Testis (tissue), 3 donors: ENCODE data around the gene SLCO4A1. TPM values are rescaled to one million over a fixed set of nuclear protein-coding genes. Genes with fewer than 3 reads are reported as not detected.

Experiments
- DNase-seq: peaks from one replicate; pipeline ENCODE4 v3.0.0-alpha.2; 2019
- H3K27ac ChIP-seq, 2 donors: fragments of 200-600 bp; sonication (generic); one replicate each; pipeline ENCODE4 v1.5.1; 2019
- H3K27me3 ChIP-seq: fragments of 200-600 bp; sonication (generic); one replicate; pipeline ENCODE4 v1.5.1; 2019
- H3K36me3 ChIP-seq: fragments of 200-600 bp; sonication (generic); one replicate; pipeline ENCODE4 v1.5.1; 2017; ENCODE audit warnings: low read depth; ENCODE audit errors: missing control alignments
- H3K4me1 ChIP-seq: fragments of 200-600 bp; sonication (generic); one replicate; pipeline ENCODE4 v1.5.1; 2019
- H3K4me3 ChIP-seq, 2 donors: fragments of 200-600 bp; sonication (generic); one replicate each; pipeline ENCODE4 v1.5.1; 2017 to 2019
- H3K9me3 ChIP-seq: fragments of 200-600 bp; sonication (generic); one replicate; pipeline ENCODE4 v1.5.1; 2017
- POLR2A ChIP-seq: fragments of 450-650 bp; IDR thresholded peaks from one replicate; pipeline ENCODE4 v1.6.1; 2017; ENCODE audit warnings: antibody characterized with exemption, mild to moderate bottlenecking, moderate library complexity
- WGBS, 2 donors: methylation state at CpG; one replicate each; pipeline ENCODE4 v1.1.5; 2018; 5-methylcytosine and 5-hydroxymethylcytosine counted together
- intact Hi-C: fragments of 100-400 bp; cut with DNase I; formaldehyde crosslinking; loops from one replicate; pipeline ENCODE4 v1.15.1; 2023; ENCODE audit warnings: low total_unique reads
- polyA plus RNA-seq: library from polyadenylated mRNA; stranded (reverse); fragments of 350-450 nt; fragmentation: Illumina TruSeq; extraction: RNeasy Lipid Tissue Mini Kit (QIAGEN cat#74804); gene quantifications from one replicate; pipeline ENCODE4 v1.2.3, GENCODE V29; 2014; ENCODE audit warnings: low read depth, low replicate concordance; ENCODE audit not compliant: insufficient read depth
- total RNA-seq, 2 donors: library from RNA; depleted of rRNA; stranded (reverse); fragments of >200 nt; gene quantifications; one replicate each; pipeline ENCODE4 v1.2.3, GENCODE V29; 2016
- TF ChIP-seq, protein P1 (sequence below), 3 experiments: fragments of 450-650 bp in 2 of 3; fragments of 200-600 bp in 1 of 3; sonication (generic) in 1 of 3; IDR thresholded peaks; one replicate each; pipeline ENCODE4 v1.5.1; 2016 to 2019; ENCODE audit warnings: antibody characterized with exemption in 3 of 3, mild to moderate bottlenecking in 2 of 3, moderate library complexity in 1 of 3

The SLCO4A1 gene
- total and polyA plus RNA-seq, 3 donors from 2014 or later: 4.2 to 14.2 (median 9.8) TPM

DNA sequence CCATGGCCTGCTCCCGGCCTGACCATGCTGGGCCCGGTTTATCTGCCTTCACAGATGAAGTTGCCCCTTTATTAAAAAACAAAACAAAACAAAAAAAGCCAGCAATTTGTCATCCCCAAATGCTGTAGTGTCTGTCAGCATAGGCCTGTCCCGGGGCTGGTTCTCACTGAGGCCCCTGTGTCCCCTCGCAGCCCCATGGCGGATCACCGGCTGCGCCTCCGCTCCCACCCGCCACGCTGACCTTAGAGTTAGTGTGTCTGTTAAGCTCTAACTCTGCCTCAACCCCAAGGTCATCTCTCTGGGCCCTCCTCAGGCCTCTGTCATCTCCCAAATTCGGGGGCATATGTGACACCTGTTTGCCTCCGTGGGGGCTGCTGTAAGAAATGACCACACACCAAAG is 11.1 kb downstream of the SLCO4A1 start:
- H3K4me1 ChIP-seq: peaks cover 29% of the 10 kb centered on the region
- intact Hi-C loops: no loop called here
- TF ChIP-seq POLR2A: no peak
- TF ChIP-seq, protein P1, sequence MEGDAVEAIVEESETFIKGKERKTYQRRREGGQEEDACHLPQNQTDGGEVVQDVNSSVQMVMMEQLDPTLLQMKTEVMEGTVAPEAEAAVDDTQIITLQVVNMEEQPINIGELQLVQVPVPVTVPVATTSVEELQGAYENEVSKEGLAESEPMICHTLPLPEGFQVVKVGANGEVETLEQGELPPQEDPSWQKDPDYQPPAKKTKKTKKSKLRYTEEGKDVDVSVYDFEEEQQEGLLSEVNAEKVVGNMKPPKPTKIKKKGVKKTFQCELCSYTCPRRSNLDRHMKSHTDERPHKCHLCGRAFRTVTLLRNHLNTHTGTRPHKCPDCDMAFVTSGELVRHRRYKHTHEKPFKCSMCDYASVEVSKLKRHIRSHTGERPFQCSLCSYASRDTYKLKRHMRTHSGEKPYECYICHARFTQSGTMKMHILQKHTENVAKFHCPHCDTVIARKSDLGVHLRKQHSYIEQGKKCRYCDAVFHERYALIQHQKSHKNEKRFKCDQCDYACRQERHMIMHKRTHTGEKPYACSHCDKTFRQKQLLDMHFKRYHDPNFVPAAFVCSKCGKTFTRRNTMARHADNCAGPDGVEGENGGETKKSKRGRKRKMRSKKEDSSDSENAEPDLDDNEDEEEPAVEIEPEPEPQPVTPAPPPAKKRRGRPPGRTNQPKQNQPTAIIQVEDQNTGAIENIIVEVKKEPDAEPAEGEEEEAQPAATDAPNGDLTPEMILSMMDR (IDR thresholded peaks at IDR 0.05): no peak
- H3K27ac ChIP-seq: peak overlapping the region; percentile 78 to 91
- no peak overlapping the region for H3K4me3 ChIP-seq
- WGBS, 2 donors: 89 to 94% methylated on average over 9 to 12 of the region's 12 CpGs
- no peaks in the 10 kb centered on the region for H3K27me3 ChIP-seq
- DNase-seq: no peak
- no peaks in the 10 kb centered on the region for H3K36me3 ChIP-seq
- no peaks in the 10 kb centered on the region for H3K9me3 ChIP-seq

DNA sequence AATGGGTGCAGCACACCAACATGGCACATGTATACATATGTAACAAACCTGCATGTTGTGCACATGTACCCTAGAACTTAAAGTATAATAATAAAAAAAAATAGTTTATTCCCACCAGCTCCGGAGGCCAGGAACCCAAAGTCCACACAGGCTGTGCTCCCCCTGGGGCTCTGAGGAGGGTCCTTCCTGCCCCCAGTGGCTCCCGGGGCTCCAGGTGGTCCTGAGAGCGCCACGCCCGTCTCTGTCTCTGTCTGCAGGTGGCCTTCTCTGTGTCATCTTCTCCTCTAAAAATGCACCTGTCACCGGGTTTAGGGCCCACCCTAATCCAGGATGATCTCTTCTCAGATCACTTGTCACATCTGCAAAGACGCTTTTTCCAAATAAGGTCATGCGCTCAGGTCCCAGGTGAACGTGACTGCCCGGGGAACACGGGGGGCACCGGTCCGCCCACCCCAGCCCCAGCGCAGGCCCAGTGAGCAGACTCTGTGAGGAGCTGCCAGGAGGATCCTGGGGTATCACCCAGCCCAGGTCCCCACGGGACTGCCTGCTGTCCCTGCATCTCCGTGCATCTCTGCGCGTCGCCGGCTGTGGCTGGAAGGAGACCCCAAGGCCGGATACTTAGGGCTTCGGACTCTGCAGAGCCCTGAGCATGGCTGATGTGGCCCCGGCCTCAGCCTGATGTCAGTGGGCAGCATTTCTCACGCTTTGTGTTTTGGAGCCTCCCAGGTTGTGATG is 11.8 kb downstream of the SLCO4A1 start:
- DNase-seq: no peak
- WGBS, 2 donors: 96% methylated on average over 23 to 24 of the region's 24 CpGs
- no peaks in the 10 kb centered on the region for H3K36me3 ChIP-seq
- intact Hi-C loops: no loop called here
- no peak overlapping the region for H3K4me3 ChIP-seq
- H3K4me1 ChIP-seq: peaks cover 24% of the 10 kb centered on the region
- no peak overlapping the region for H3K27ac ChIP-seq
- no peak for TF ChIP-seq POLR2A
- TF ChIP-seq, protein P1 (IDR thresholded peaks at IDR 0.05): no peak
- no peaks in the 10 kb centered on the region for H3K9me3 ChIP-seq
- H3K27me3 ChIP-seq: no peaks in the 10 kb centered on the region

DNA sequence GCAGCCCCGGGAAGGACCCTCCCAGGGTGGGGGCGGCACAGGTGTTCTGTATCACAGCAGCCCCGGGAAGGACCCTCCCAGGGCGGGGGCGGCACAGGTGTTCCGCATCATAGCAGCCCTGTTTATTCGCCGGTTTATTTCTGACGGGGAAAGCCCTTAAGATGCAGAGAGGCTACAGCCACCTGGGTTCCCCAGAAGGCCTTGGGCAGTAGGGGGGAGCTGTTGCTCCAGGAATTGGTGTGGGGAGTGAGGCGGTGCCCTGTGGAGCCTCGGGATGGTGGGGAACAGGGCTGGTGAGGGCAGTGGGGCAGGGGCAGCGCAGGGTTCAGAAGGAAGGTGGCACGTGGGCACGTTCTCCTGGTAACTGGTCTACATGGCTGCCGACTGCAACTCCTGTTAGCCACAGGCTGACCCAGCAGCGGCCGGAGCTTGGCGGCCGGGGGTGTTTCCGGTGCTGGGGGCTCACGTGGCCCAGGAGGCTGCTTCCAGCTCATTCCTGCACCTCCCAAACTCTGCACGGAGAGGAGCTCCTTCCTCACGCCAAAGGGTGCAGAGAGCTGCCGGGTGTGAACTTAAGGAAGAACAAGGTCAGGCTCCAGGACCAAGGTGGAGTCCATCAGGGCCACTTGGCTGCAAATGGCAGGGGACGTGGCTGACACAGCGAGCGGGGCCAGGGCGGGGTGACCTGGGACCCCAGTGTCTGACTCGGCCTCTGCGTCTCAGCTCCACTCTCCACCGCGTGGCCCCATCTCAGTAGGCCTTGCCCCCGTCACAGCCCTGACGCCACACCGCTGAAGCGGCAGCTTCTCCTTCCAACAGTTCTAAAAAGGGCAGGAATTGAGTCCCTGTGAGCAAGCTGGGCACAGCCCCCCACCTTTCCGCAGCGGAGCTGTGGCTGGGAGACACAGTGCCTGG is 13.2 kb downstream of the SLCO4A1 start:
- no peak overlapping the region for H3K4me3 ChIP-seq
- no peaks in the 10 kb centered on the region for H3K27me3 ChIP-seq
- WGBS, 2 donors: 71 to 79% methylated on average over 31 to 37 of the region's 38 CpGs
- DNase-seq: no peak
- H3K4me1 ChIP-seq: peaks cover 24% of the 10 kb centered on the region
- intact Hi-C loops: no loop called here
- TF ChIP-seq, protein P1 (IDR thresholded peaks at IDR 0.05): no peak
- no peak for TF ChIP-seq POLR2A
- no peaks in the 10 kb centered on the region for H3K9me3 ChIP-seq
- H3K36me3 ChIP-seq: no peaks in the 10 kb centered on the region
- H3K27ac ChIP-seq: no peak overlapping the region

DNA sequence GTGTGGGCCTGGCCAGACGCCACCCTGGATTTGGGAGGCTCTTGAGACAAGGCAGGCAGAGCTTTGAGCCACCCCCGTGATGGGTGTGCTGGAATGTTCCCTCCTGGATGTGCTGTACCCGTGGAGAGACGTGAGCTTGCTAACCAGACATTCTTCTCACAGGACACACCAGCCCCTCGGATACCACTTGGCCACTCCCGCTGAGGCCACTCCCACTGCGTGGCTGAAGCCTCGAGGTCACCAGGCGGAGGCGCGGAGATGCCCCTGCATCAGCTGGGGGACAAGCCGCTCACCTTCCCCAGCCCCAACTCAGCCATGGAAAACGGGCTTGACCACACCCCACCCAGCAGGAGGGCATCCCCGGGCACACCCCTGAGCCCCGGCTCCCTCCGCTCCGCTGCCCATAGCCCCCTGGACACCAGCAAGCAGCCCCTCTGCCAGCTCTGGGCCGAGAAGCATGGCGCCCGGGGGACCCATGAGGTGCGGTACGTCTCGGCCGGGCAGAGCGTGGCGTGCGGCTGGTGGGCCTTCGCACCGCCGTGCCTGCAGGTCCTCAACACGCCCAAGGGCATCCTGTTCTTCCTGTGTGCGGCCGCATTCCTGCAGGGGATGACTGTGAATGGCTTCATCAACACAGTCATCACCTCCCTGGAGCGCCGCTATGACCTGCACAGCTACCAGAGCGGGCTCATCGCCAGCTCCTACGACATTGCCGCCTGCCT is 14.1 kb downstream of the SLCO4A1 start:
- DNase-seq: no peak
- 89% methylated on average over 17 to 39 of the region's 39 CpGs for WGBS, 2 donors
- intact Hi-C loops: no loop called here
- H3K36me3 ChIP-seq: no peaks in the 10 kb centered on the region
- H3K4me3 ChIP-seq: no peak overlapping the region
- no peak overlapping the region for H3K27ac ChIP-seq
- H3K27me3 ChIP-seq: no peaks in the 10 kb centered on the region
- peaks cover 23% of the 10 kb centered on the region for H3K4me1 ChIP-seq
- no peak for TF ChIP-seq POLR2A
- TF ChIP-seq, protein P1 (IDR thresholded peaks at IDR 0.05): no peak
- H3K9me3 ChIP-seq: no peaks in the 10 kb centered on the region
